Fibroblast of lung (primary cell): ENCODE results near the gene MTHFSD.

ENCODE experiments used
- EZH2 ChIP-seq: IDR thresholded peaks from 2 replicates; pipeline ENCODE4 v1.5.1; 2012; ENCODE audit warnings: low read length, control low read depth, mild to moderate bottlenecking; ENCODE audit errors: missing control alignments
- TF ChIP-seq, protein P1 (sequence below), 2 donors: IDR thresholded peaks in 1 of 2; conservative IDR thresholded peaks in 1 of 2; 1 replicate in 1 of 2; 2 replicates in 1 of 2; pipeline ENCODE4 v1.5.1; 2011 to 2012; ENCODE audit warnings: low read length in 2 of 2, control low read depth in 1 of 2, inconsistent platforms in 1 of 2, low read depth in 1 of 2, mild to moderate bottlenecking in 1 of 2

DNA sequence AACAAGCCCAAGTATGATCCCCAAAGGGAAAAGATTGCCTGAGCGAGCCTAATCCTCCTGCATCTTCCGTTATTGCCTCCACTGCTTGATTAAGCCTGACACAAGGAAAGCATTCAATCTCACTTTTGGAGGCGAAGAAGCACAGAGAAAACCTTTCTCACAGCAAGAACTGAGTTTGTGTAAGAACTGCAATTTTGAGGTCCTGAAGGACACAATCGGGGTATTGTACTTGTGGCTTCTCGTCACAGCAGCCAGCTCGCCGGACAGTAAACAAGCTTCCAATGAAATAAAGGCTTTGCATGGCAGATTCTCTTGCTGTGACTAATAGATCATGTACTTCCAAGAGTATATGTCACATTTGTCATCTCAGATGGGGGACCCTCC lies 63.4 kb downstream of the MTHFSD start:
- TF ChIP-seq, protein P1, sequence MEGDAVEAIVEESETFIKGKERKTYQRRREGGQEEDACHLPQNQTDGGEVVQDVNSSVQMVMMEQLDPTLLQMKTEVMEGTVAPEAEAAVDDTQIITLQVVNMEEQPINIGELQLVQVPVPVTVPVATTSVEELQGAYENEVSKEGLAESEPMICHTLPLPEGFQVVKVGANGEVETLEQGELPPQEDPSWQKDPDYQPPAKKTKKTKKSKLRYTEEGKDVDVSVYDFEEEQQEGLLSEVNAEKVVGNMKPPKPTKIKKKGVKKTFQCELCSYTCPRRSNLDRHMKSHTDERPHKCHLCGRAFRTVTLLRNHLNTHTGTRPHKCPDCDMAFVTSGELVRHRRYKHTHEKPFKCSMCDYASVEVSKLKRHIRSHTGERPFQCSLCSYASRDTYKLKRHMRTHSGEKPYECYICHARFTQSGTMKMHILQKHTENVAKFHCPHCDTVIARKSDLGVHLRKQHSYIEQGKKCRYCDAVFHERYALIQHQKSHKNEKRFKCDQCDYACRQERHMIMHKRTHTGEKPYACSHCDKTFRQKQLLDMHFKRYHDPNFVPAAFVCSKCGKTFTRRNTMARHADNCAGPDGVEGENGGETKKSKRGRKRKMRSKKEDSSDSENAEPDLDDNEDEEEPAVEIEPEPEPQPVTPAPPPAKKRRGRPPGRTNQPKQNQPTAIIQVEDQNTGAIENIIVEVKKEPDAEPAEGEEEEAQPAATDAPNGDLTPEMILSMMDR (conservative IDR thresholded peaks at IDR 0.05 in 1 of 2, IDR thresholded peaks at IDR 0.05 in 1 of 2; ENCODE audit: low read depth in 1 of 2, low read length in 2 of 2): no peak
- no peak for TF ChIP-seq EZH2
